IMR-90 (cell line): ENCODE data around the gene TIMM21. TPM values are rescaled to one million over a fixed set of nuclear protein-coding genes. Genes with fewer than 3 reads are reported as not detected.

ENCODE experiments used
- ATAC-seq: fragments of 200-7000 bp; cut with Tn5 transposase; 2 replicates; pipeline ENCODE4 v1.9.1; 2020; ENCODE audit warnings: low read depth, mild to moderate bottlenecking, moderate library complexity
- BruUV-seq: library from RNA; stranded (reverse); fragments of 400-500 nt; replicated peaks from 2 replicates; lab custom pipeline; 2021; lab: Mats Ljungman, UMichigan
- CTCF ChIA-PET: fragments of 300-600 bp; formaldehyde crosslinking; extraction: SDS; loops from one replicate; lab custom pipeline; 2021; ENCODE audit warnings: antibody characterized with exemption; lab: Yijun Ruan, JAX
- POLR2A ChIA-PET: fragments of 300-600 bp; sonication (Branson Sonifier 250); formaldehyde crosslinking; loops from one replicate; lab custom pipeline; 2022; ENCODE audit warnings: antibody characterized with exemption; ENCODE audit not compliant: unreplicated experiment; lab: Charles Lee
- DNase-seq: peaks from one replicate; pipeline ENCODE4 v3.0.0; 2013
- H2AFZ ChIP-seq: replicated peaks from 2 replicates; pipeline ENCODE3; 2013; ENCODE audit warnings: low read length, mild to moderate bottlenecking; ENCODE audit not compliant: poor library complexity
- H2AK5ac ChIP-seq: 2 replicates; pipeline ENCODE4 v1.6.1; 2013; ENCODE audit warnings: low read depth, low read length, inconsistent platforms
- H2AK9ac ChIP-seq: replicated peaks from 2 replicates; pipeline ENCODE3; 2013; ENCODE audit warnings: mild to moderate bottlenecking, low read depth, low read length, moderate library complexity; ENCODE audit not compliant: poor library complexity
- H2BK120ac ChIP-seq: 2 replicates; pipeline ENCODE4 v1.6.1; 2013; ENCODE audit warnings: low read depth, low read length, inconsistent platforms
- H2BK15ac ChIP-seq: 3 replicates; pipeline ENCODE4 v1.6.1; 2013; ENCODE audit warnings: low read depth, low read length, inconsistent platforms
- H2BK20ac ChIP-seq: 2 replicates; pipeline ENCODE4 v1.6.1; 2013; ENCODE audit warnings: low read depth, mild to moderate bottlenecking, inconsistent platforms, low read length, moderate library complexity
- H2BK5ac ChIP-seq: 2 replicates; pipeline ENCODE4 v1.6.1; 2013; ENCODE audit warnings: mild to moderate bottlenecking, low read depth, low read length, inconsistent platforms; ENCODE audit not compliant: poor library complexity, severe bottlenecking
- H3K14ac ChIP-seq: replicated peaks from 2 replicates; pipeline ENCODE4 v1.6.1; 2013; ENCODE audit warnings: low read depth, low read length, inconsistent platforms
- H3K18ac ChIP-seq: 2 replicates; pipeline ENCODE4 v1.6.1; 2013; ENCODE audit warnings: low read depth, low read length, control low read depth
- H3K23ac ChIP-seq: 2 replicates; pipeline ENCODE4 v1.6.1; 2013; ENCODE audit warnings: low read depth, low read length, inconsistent platforms
- H3K27ac ChIP-seq: 2 replicates; pipeline ENCODE4 v1.5.1; 2013; ENCODE audit warnings: mild to moderate bottlenecking, control low read depth, low read length; ENCODE audit not compliant: insufficient read depth
- H3K27me3 ChIP-seq: 2 replicates; pipeline ENCODE4 v1.6.1; 2013; ENCODE audit warnings: low read length; ENCODE audit not compliant: control insufficient read depth, insufficient read depth
- H3K36me3 ChIP-seq: 2 replicates; pipeline ENCODE4 v1.6.1; 2013; ENCODE audit warnings: low read length, mixed read lengths; ENCODE audit not compliant: control insufficient read depth, insufficient read depth
- H3K4ac ChIP-seq: 2 replicates; pipeline ENCODE4 v1.6.1; 2013; ENCODE audit warnings: low read depth, low read length, inconsistent platforms
- H3K4me1 ChIP-seq: 2 replicates; pipeline ENCODE4 v1.6.1; 2013; ENCODE audit warnings: low read length, mixed read lengths; ENCODE audit not compliant: control insufficient read depth, insufficient read depth
- H3K4me2 ChIP-seq: 2 replicates; pipeline ENCODE4 v1.6.1; 2013; ENCODE audit warnings: low read depth, mild to moderate bottlenecking, control low read depth, low read length, moderate library complexity
- H3K4me3 ChIP-seq: 2 replicates; pipeline ENCODE4 v1.5.1; 2013; ENCODE audit warnings: low read depth, mild to moderate bottlenecking, control low read depth, low read length, moderate library complexity; ENCODE audit not compliant: insufficient read depth
- H3K56ac ChIP-seq: 2 replicates; pipeline ENCODE4 v1.6.1; 2013; ENCODE audit warnings: low read length, inconsistent platforms; ENCODE audit not compliant: insufficient read depth; ENCODE audit errors: extremely low read depth
- H3K79me1 ChIP-seq, 2 experiments: 2 replicates each; pipeline ENCODE4 v1.6.1; 2013; ENCODE audit warnings: low read length in 2 of 2, inconsistent platforms in 1 of 2, low read depth in 1 of 2
- H3K9ac ChIP-seq: 2 replicates; pipeline ENCODE4 v1.6.1; 2013; ENCODE audit warnings: low read depth, low read length, control low read depth
- H3K9me1 ChIP-seq: 2 replicates; pipeline ENCODE4 v1.6.1; 2013; ENCODE audit warnings: low read length, inconsistent platforms; ENCODE audit not compliant: insufficient read depth
- H3K9me3 ChIP-seq: 2 replicates; pipeline ENCODE4 v1.6.1; 2013; ENCODE audit warnings: low read length; ENCODE audit not compliant: control insufficient read depth, insufficient read depth
- H4K20me1 ChIP-seq: 2 replicates; pipeline ENCODE4 v1.6.1; 2013; ENCODE audit warnings: low read length, inconsistent platforms; ENCODE audit not compliant: insufficient read depth
- H4K5ac ChIP-seq: 2 replicates; pipeline ENCODE4 v1.6.1; 2013; ENCODE audit warnings: mild to moderate bottlenecking, low read depth, low read length, control low read depth
- H4K8ac ChIP-seq, 2 experiments: 2 replicates each; pipeline ENCODE4 v1.6.1; 2013; ENCODE audit warnings: low read depth in 2 of 2, low read length in 2 of 2, control low read depth in 1 of 2, inconsistent platforms in 1 of 2
- H4K91ac ChIP-seq: 2 replicates; pipeline ENCODE4 v1.6.1; 2013; ENCODE audit warnings: low read depth, low read length, inconsistent platforms; ENCODE audit not compliant: insufficient read depth
- BHLHE40 ChIP-seq: fragments of 150-350 bp; IDR thresholded peaks from 2 replicates; pipeline ENCODE4 v1.6.1; 2016; ENCODE audit warnings: mild to moderate bottlenecking, low read depth, low read length
- CEBPB ChIP-seq: IDR thresholded peaks from 2 replicates; pipeline ENCODE4 v1.6.1; 2012; ENCODE audit warnings: low read depth, low read length, improper control_type of control experiment
- CHD1 ChIP-seq: IDR thresholded peaks from 2 replicates; pipeline ENCODE4 v1.6.1; 2012; ENCODE audit warnings: low read depth, low read length, improper control_type of control experiment
- FOS ChIP-seq: fragments of 150-350 bp; IDR thresholded peaks from 2 replicates; pipeline ENCODE4 v1.6.1; 2016; ENCODE audit warnings: low read depth, low read length
- MAZ ChIP-seq: IDR thresholded peaks from 2 replicates; pipeline ENCODE4 v1.6.1; 2012; ENCODE audit warnings: low read depth, mild to moderate bottlenecking, low read length, improper control_type of control experiment, moderate library complexity, borderline replicate concordance
- MXI1 ChIP-seq: IDR thresholded peaks from 2 replicates; pipeline ENCODE4 v1.6.1; 2012; ENCODE audit warnings: low read depth, mild to moderate bottlenecking, low read length, moderate library complexity, borderline replicate concordance
- NFE2L2 ChIP-seq: fragments of 150-350 bp; IDR thresholded peaks from 2 replicates; pipeline ENCODE4 v1.6.1; 2016; ENCODE audit warnings: low read depth, mild to moderate bottlenecking, low read length
- POLR2A ChIP-seq: IDR thresholded peaks from 2 replicates; pipeline ENCODE4 v1.6.1; 2012; ENCODE audit warnings: mild to moderate bottlenecking, low read depth, low read length
- RAD21 ChIP-seq: IDR thresholded peaks from 2 replicates; pipeline ENCODE4 v1.6.1; 2012; ENCODE audit warnings: low read length, improper control_type of control experiment
- RCOR1 ChIP-seq: IDR thresholded peaks from 2 replicates; pipeline ENCODE4 v1.6.1; 2012; ENCODE audit warnings: mild to moderate bottlenecking, low read length, improper control_type of control experiment; ENCODE audit not compliant: insufficient replicate concordance
- RFX5 ChIP-seq: IDR thresholded peaks from 2 replicates; pipeline ENCODE4 v1.8.0; 2012; ENCODE audit warnings: low read depth, mild to moderate bottlenecking, low read length, moderate library complexity
- SMC3 ChIP-seq: fragments of 150-350 bp; IDR thresholded peaks from 2 replicates; pipeline ENCODE4 v1.6.1; 2016; ENCODE audit warnings: low read depth, mild to moderate bottlenecking, antibody characterized with exemption, low read length, moderate library complexity
- WGBS, 2 experiments: methylation state at CpG; one replicate each; pipeline versions ENCODE4 v1.1.5 to v1.1.7; 2013; ENCODE audit warnings: missing lambda C conversion rate in 2 of 2; ENCODE audit not compliant: insufficient read length in 1 of 2; ENCODE audit errors: extremely low coverage in 2 of 2; 5-methylcytosine and 5-hydroxymethylcytosine counted together
- dilution Hi-C: fragments of 300-500 bp; cut with HindIII; formaldehyde crosslinking; loops from one replicate; pipeline ENCODE4 v1.14.3; 2018; ENCODE audit warnings: low sequenced_read_pairs; ENCODE audit not compliant: unreplicated experiment
- in situ Hi-C: fragments of 300-500 bp; cut with MboI; formaldehyde crosslinking; loops from 3 replicates; pipeline ENCODE4 v1.14.3; 2019; ENCODE audit warnings: low sequenced_read_pairs, inconsistent platforms, mixed read lengths
- intact Hi-C: fragments of 100-400 bp; cut with micrococcal nuclease; formaldehyde crosslinking; loops from 2 replicates; pipeline ENCODE4 v1.10.0; 2022
- polyA plus RNA-seq, 3 experiments: library from polyadenylated mRNA; depleted of rRNA; stranded (reverse); fragments of >200 nt; gene quantifications; 2 replicates each; pipeline ENCODE4 v1.2.3, GENCODE V29; 2012; ENCODE audit warnings: low replicate concordance in 1 of 3
- total RNA-seq: library from RNA; depleted of rRNA; stranded (reverse); fragments of >200 nt; gene quantifications from 2 replicates; pipeline ENCODE4 v1.2.3, GENCODE V29; 2012
- TF ChIP-seq, protein P1 (sequence below): fragments of 150-350 bp; IDR thresholded peaks from 2 replicates; pipeline ENCODE4 v1.6.1; 2017; ENCODE audit warnings: mild to moderate bottlenecking, antibody characterized with exemption, low read length, low read depth
- TF ChIP-seq, protein P2 (sequence below): conservative IDR thresholded peaks from 2 replicates; pipeline ENCODE4 v1.5.1; 2012; ENCODE audit warnings: mild to moderate bottlenecking, low read depth, low read length, improper control_type of control experiment
- TF ChIP-seq, protein P3 (sequence below): fragments of 150-350 bp; IDR thresholded peaks from 2 replicates; pipeline ENCODE4 v1.6.1; 2016; ENCODE audit warnings: low read depth, mild to moderate bottlenecking, low read length, moderate library complexity, borderline replicate concordance

The TIMM21 gene
- total and polyA plus RNA-seq, 2 of the 4 experiments (the other 2 are of a cell fraction), result 42.8 to 52.7 TPM

GRCh38 chr18:74182335-74182734, 34.0 kb downstream of the TIMM21 start:
- Histone ChIP-seq H3K9me1 (no peaks in the 10 kb centered on the region), H4K91ac (no peak overlapping the region), H2BK5ac (no peak overlapping the region), H2AK9ac (no peak overlapping the region), H4K20me1 (no peaks in the 10 kb centered on the region), H3K14ac (no peak overlapping the region), H2AFZ (no peak overlapping the region), H3K27ac (no peak overlapping the region), H3K4me1 (no peaks in the 10 kb centered on the region), H2BK15ac (no peak overlapping the region), H3K9me3 (peaks cover 6% of the 10 kb centered on the region), H3K4ac (no peak overlapping the region), H4K5ac (no peak overlapping the region), H3K23ac (no peak overlapping the region), H3K56ac (no peak overlapping the region), H3K4me3 (no peak overlapping the region), H2BK120ac (no peak overlapping the region), H3K27me3 (peaks cover 23% of the 10 kb centered on the region), H3K4me2 (no peak overlapping the region), H3K36me3 (no peaks in the 10 kb centered on the region), H3K79me1 (no peaks in the 10 kb centered on the region), H3K9ac (no peak overlapping the region), H2AK5ac (no peak overlapping the region), H2BK20ac (no peak overlapping the region), H4K8ac (no peak overlapping the region), H3K18ac (no peak overlapping the region)
- ATAC-seq, result no peak
- intact Hi-C loops, result no loop called here
- in situ Hi-C loops, result no loop called here
- DNase-seq, result no peak
- TF ChIP-seq NFE2L2 (no peak), RAD21 (no peak), BHLHE40 (no peak), MAZ (no peak), FOS (no peak), RFX5 (no peak), CEBPB (no peak), RCOR1 (no peak), POLR2A (no peak), MXI1 (no peak), CHD1 (no peak), SMC3 (no peak)
- TF ChIP-seq, protein P1, sequence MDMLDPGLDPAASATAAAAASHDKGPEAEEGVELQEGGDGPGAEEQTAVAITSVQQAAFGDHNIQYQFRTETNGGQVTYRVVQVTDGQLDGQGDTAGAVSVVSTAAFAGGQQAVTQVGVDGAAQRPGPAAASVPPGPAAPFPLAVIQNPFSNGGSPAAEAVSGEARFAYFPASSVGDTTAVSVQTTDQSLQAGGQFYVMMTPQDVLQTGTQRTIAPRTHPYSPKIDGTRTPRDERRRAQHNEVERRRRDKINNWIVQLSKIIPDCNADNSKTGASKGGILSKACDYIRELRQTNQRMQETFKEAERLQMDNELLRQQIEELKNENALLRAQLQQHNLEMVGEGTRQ, result no peak
- TF ChIP-seq, protein P2, sequence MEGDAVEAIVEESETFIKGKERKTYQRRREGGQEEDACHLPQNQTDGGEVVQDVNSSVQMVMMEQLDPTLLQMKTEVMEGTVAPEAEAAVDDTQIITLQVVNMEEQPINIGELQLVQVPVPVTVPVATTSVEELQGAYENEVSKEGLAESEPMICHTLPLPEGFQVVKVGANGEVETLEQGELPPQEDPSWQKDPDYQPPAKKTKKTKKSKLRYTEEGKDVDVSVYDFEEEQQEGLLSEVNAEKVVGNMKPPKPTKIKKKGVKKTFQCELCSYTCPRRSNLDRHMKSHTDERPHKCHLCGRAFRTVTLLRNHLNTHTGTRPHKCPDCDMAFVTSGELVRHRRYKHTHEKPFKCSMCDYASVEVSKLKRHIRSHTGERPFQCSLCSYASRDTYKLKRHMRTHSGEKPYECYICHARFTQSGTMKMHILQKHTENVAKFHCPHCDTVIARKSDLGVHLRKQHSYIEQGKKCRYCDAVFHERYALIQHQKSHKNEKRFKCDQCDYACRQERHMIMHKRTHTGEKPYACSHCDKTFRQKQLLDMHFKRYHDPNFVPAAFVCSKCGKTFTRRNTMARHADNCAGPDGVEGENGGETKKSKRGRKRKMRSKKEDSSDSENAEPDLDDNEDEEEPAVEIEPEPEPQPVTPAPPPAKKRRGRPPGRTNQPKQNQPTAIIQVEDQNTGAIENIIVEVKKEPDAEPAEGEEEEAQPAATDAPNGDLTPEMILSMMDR, result no peak
- TF ChIP-seq, protein P3, sequence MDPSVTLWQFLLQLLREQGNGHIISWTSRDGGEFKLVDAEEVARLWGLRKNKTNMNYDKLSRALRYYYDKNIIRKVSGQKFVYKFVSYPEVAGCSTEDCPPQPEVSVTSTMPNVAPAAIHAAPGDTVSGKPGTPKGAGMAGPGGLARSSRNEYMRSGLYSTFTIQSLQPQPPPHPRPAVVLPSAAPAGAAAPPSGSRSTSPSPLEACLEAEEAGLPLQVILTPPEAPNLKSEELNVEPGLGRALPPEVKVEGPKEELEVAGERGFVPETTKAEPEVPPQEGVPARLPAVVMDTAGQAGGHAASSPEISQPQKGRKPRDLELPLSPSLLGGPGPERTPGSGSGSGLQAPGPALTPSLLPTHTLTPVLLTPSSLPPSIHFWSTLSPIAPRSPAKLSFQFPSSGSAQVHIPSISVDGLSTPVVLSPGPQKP, result no peak
- WGBS, 2 experiments, result 91% methylated on average over 10 of the region's 19 CpGs; no CpG with 5 or more reads in 1 of the 2 experiments
- ChIA-PET CTCF (no interaction called here), POLR2A (no interaction called here)
- dilution Hi-C loops, result no loop called here
- no TSS peak for BruUV-seq
